ENCODE measurements around the gene CYP4F12. TPM values are rescaled to one million over a fixed set of nuclear protein-coding genes. Genes with fewer than 3 reads are reported as not detected.
A peak's percentile ranks its signal among the peaks of the same experiment; 100 is the strongest.

Gene CYP4F12
- total RNA-seq, 1 experiment from 2014 or later: 5.7 TPM

GRCh38 chr19:15633082-15633835 lies 39.6 kb upstream of the CYP4F12 start:
- POLR2A ChIA-PET (ENCODE audit: unreplicated experiment): no interaction called here
- CTCF ChIA-PET: no interaction called here
- Histone ChIP-seq H3K79me2 (ENCODE audit: low read depth) (no peaks in the 10 kb centered on the region), H3K27me3 (ENCODE audit: insufficient read depth, low read depth) (no peaks in the 10 kb centered on the region), H3K4me2 (no peak overlapping the region), H3K36me3 (ENCODE audit: low read depth) (no peaks in the 10 kb centered on the region), H4K20me1 (ENCODE audit: insufficient read depth) (no peaks in the 10 kb centered on the region), H3K4me1 (replicated peaks; ENCODE audit: insufficient read depth) (peaks cover 24% of the 10 kb centered on the region), H3K27ac (no peak overlapping the region), H3K9me2 (ENCODE audit: insufficient read depth) (no peaks in the 10 kb centered on the region), H3K4me3 (no peak overlapping the region), H3K9me3 (ENCODE audit: insufficient read depth, low read depth) (no peaks in the 10 kb centered on the region), H2AFZ (no peak overlapping the region), H3F3A (ENCODE audit: insufficient read depth, low read depth) (no peaks in the 10 kb centered on the region)
- no TSS peak for BruUV-seq (replicated peaks)
- DNase-seq: no peak
- intact Hi-C loops (cut with micrococcal nuclease; ENCODE audit: unreplicated experiment): no loop called here
- TF ChIP-seq CTCF (conservative IDR thresholded peaks at IDR 0.05): no peak
- no peak for TF ChIP-seq EZH2 (IDR thresholded peaks at IDR 0.05; ENCODE audit: low read depth)

DNA sequence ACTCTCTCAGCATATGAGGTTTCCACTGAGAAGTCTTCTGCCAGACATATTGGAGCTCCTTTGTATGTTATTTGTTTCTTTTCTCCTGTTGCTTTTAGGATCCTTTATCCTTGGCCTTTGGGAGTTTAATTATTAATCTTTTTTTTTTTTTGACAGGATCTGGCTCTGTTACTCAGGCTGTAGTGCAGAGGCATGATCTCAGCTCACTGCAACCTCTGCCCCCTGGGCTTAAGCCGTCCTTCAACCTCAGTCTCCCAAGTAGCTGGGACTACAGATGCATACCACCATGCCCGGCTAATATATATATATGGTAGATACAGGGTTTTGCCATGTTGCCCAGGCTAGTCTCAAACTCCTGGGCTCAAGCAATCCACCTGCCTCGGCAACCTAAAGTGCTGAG lies 38.8 kb upstream of the CYP4F12 start:
- H3K27me3 ChIP-seq (ENCODE audit: insufficient read depth, low read depth): no peaks in the 10 kb centered on the region
- POLR2A ChIA-PET (ENCODE audit: unreplicated experiment): no interaction called here
- no peak overlapping the region for H3K27ac ChIP-seq
- H3K4me2 ChIP-seq: no peak overlapping the region
- CTCF ChIA-PET: no interaction called here
- TF ChIP-seq EZH2 (IDR thresholded peaks at IDR 0.05; ENCODE audit: low read depth): no peak
- no peak for TF ChIP-seq CTCF (conservative IDR thresholded peaks at IDR 0.05)
- no peak overlapping the region for H2AFZ ChIP-seq
- no peak for DNase-seq
- H3K9me3 ChIP-seq (ENCODE audit: insufficient read depth, low read depth): no peaks in the 10 kb centered on the region
- H3F3A ChIP-seq (ENCODE audit: insufficient read depth, low read depth): no peaks in the 10 kb centered on the region; the same call in 1 of the 2 replicates
- intact Hi-C loops (cut with micrococcal nuclease; ENCODE audit: unreplicated experiment): no loop called here
- H3K36me3 ChIP-seq (ENCODE audit: low read depth): no peaks in the 10 kb centered on the region
- BruUV-seq (replicated peaks): no TSS peak
- H4K20me1 ChIP-seq (ENCODE audit: insufficient read depth): no peaks in the 10 kb centered on the region
- no peaks in the 10 kb centered on the region for H3K9me2 ChIP-seq (ENCODE audit: insufficient read depth)
- no peaks in the 10 kb centered on the region for H3K79me2 ChIP-seq (ENCODE audit: low read depth)
- peaks cover 22% of the 10 kb centered on the region for H3K4me1 ChIP-seq (replicated peaks; ENCODE audit: insufficient read depth)
- no peak overlapping the region for H3K4me3 ChIP-seq

DNA sequence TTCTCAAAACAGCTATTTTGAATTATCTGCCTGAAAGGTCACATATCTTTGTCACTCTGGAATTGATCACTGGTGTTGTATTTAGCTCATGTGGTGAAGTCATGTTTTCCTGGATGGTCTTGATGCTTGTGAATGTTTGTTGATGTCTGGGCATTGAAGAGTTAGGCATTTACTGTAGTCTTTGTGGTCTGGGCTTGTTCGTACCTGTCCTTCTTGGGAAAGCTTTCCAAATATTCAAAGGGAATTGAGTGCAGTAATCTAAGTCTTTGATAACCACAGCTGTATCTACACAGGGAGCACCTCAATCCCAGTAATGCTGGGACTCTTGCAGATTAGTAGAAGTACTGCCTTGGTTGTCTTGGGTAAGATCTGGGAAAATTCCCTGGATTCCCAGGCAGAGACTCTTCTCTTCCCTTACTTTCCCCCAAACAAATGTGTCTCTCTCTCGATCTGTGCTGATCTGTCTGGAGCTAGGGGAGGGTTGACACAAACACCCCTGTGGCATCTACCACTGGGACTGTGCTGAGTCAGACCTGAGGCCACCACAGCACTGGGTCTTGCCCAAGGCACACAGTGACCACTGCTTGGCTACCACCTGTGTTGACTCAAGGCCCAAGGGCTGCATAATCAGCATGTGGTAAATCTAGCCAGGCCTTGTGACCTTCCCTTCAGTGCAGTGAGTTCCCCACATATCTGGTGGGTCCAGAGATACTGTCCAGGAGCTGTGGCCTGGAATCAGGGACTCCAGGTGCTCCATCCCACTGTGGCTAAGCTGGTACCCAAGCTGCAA lies 37.7 kb upstream of the CYP4F12 start:
- ChIA-PET POLR2A (ENCODE audit: unreplicated experiment) (interaction anchor here (0.6 kb wide), 1 partner anchor 175 kb away, joined by 3 read pairs; no protein-coding TSS in a partner anchor), CTCF (interaction anchor here (0.5 kb wide), 1 partner anchor 538 kb away, joined by 3 read pairs; no protein-coding TSS in a partner anchor)
- TF ChIP-seq EZH2 (IDR thresholded peaks at IDR 0.05; ENCODE audit: low read depth): no peak
- no peak for TF ChIP-seq CTCF (conservative IDR thresholded peaks at IDR 0.05)
- H3K9me3 ChIP-seq (ENCODE audit: insufficient read depth, low read depth): no peaks in the 10 kb centered on the region
- no peak overlapping the region for H3K4me3 ChIP-seq
- H4K20me1 ChIP-seq (ENCODE audit: insufficient read depth): no peaks in the 10 kb centered on the region
- intact Hi-C loops (cut with micrococcal nuclease; ENCODE audit: unreplicated experiment): no loop called here
- peak overlapping the region; percentile 47 for H3K27ac ChIP-seq
- peaks cover 8% of the 10 kb centered on the region for H3F3A ChIP-seq (ENCODE audit: insufficient read depth, low read depth)
- no peaks in the 10 kb centered on the region for H3K36me3 ChIP-seq (ENCODE audit: low read depth)
- H3K4me1 ChIP-seq (replicated peaks; ENCODE audit: insufficient read depth): peaks cover 31% of the 10 kb centered on the region
- peak overlapping the region; percentile 37 for H3K4me2 ChIP-seq
- peak; percentile 37 to 92 for DNase-seq
- no peak overlapping the region for H2AFZ ChIP-seq
- no peaks in the 10 kb centered on the region for H3K27me3 ChIP-seq (ENCODE audit: insufficient read depth, low read depth)
- no peaks in the 10 kb centered on the region for H3K79me2 ChIP-seq (ENCODE audit: low read depth)
- no TSS peak for BruUV-seq (replicated peaks)
- H3K9me2 ChIP-seq (ENCODE audit: insufficient read depth): no peaks in the 10 kb centered on the region

Measured in PC-9 (cell line).